Hepatocyte (in vitro differentiated cells): ENCODE measurements around the gene FMN1.

Experiments
- CTCF ChIP-seq: fragments of 200-600 bp; sonication (generic); IDR thresholded peaks from 2 replicates; pipeline ENCODE4 v1.5.1; 2016; ENCODE audit warnings: antibody characterized with exemption, mild to moderate bottlenecking; ENCODE audit not compliant: poor library complexity
- EZH2phosphoT487 ChIP-seq: fragments of 200-600 bp; sonication (generic); IDR thresholded peaks from one replicate; pipeline ENCODE4 v1.6.1; 2018; ENCODE audit warnings: antibody characterized with exemption, mild to moderate bottlenecking, low read depth, moderate library complexity; ENCODE audit not compliant: unreplicated experiment, severe bottlenecking

GRCh38 chr15:32830241-32830640 lies 364.3 kb downstream of the FMN1 start:
- TF ChIP-seq CTCF (no peak), EZH2phosphoT487 (no peak)
